ENCODE results near the gene PLAAT4.

- TF ChIP-seq EP300 (IDR thresholded peaks at IDR 0.05) = no peak
- TF ChIP-seq CTCF (IDR thresholded peaks at IDR 0.05) = no peak
- TF ChIP-seq POLR2A (IDR thresholded peaks at IDR 0.05) = no peak
Observed at GRCh38 chr11:63501236-63501635, 35.4 kb upstream of the PLAAT4 start.

All from ovary (tissue), 3 donors.